GM19463 (cell line): Measurements from ENCODE around the gene ACTN2.
A peak's percentile ranks its signal among the peaks of the same experiment; 100 is the strongest.

ENCODE experiments used
- ATAC-seq: cut with Tn5 transposase; IDR thresholded peaks from one replicate; pipeline ENCODE4 v1.9.1; 2021; ENCODE audit warnings: mild to moderate bottlenecking, moderate library complexity; ENCODE audit not compliant: unreplicated experiment

The ACTN2 gene

GRCh38 chr1:236734141-236734765, 48.0 kb downstream of the ACTN2 start:
- peak; percentile 57 for ATAC-seq

- ATAC-seq: no peak
These were observed 50.5 kb downstream of the ACTN2 start for GRCh38 chr1:236736761-236737160.

- no peak for ATAC-seq
These were observed 55.5 kb downstream of the ACTN2 start for GRCh38 chr1:236741753-236742152.

- no peak for ATAC-seq
These were observed 56.3 kb downstream of the ACTN2 start for GRCh38 chr1:236742421-236743160.

GRCh38 chr1:236744533-236744932, 58.2 kb downstream of the ACTN2 start:
- no peak for ATAC-seq

- ATAC-seq: no peak
These were observed 60.5 kb downstream of the ACTN2 start for GRCh38 chr1:236746785-236747184.

GRCh38 chr1:236747311-236747985, 61.1 kb downstream of the ACTN2 start:
- ATAC-seq: no peak

GRCh38 chr1:236748268-236748870, 62.1 kb downstream of the ACTN2 start:
- no peak for ATAC-seq

GRCh38 chr1:236750928-236751327, 64.6 kb downstream of the ACTN2 start:
- no peak for ATAC-seq

GRCh38 chr1:236751385-236751784, 65.1 kb downstream of the ACTN2 start:
- ATAC-seq: no peak

- ATAC-seq: no peak
These were observed 65.6 kb downstream of the ACTN2 start for GRCh38 chr1:236751935-236752334.

- ATAC-seq: no peak
These were observed 67.2 kb downstream of the ACTN2 start for GRCh38 chr1:236753516-236753915.

- no peak for ATAC-seq
These were observed 67.7 kb downstream of the ACTN2 start for GRCh38 chr1:236753964-236754363.

GRCh38 chr1:236754525-236755210, 68.4 kb downstream of the ACTN2 start:
- no peak for ATAC-seq

GRCh38 chr1:236757640-236758039, 71.3 kb downstream of the ACTN2 start:
- no peak for ATAC-seq

GRCh38 chr1:236759252-236759859, 73.1 kb downstream of the ACTN2 start:
- ATAC-seq: no peak

- ATAC-seq: no peak
These were observed 74.2 kb downstream of the ACTN2 start for GRCh38 chr1:236760480-236760879.

GRCh38 chr1:236760986-236761385, 74.7 kb downstream of the ACTN2 start:
- no peak for ATAC-seq

GRCh38 chr1:236761397-236762132, 75.3 kb downstream of the ACTN2 start:
- no peak for ATAC-seq

- ATAC-seq: no peak
These were observed 76.1 kb downstream of the ACTN2 start for GRCh38 chr1:236762410-236762809.
